Right cardiac atrium (tissue), 5 donors: ENCODE results near the gene COTL1. TPM values are rescaled to one million over a fixed set of nuclear protein-coding genes. Genes with fewer than 3 reads are reported as not detected.

Experiments
- ATAC-seq, 2 donors: fragments of 200-7000 bp; cut with Tn5 transposase; one replicate each; pipeline versions ENCODE4 v1.8.0 to v1.9.1; 2020; ENCODE audit warnings: moderate library complexity in 2 of 2, mild to moderate bottlenecking in 1 of 2
- DNase-seq, 3 donors: peaks; one replicate each; pipeline ENCODE4 v3.0.0-alpha.2; 2020
- H3K27ac ChIP-seq: one replicate; pipeline ENCODE4 v1.5.1; 2013; ENCODE audit warnings: mild to moderate bottlenecking, low read length, control low read depth, moderate library complexity
- H3K27me3 ChIP-seq: one replicate; pipeline ENCODE4 v1.6.1; 2013; ENCODE audit not compliant: control insufficient read depth, insufficient read depth
- H3K4me1 ChIP-seq: one replicate; pipeline ENCODE4 v1.6.1; 2013; ENCODE audit warnings: low read length; ENCODE audit not compliant: control insufficient read depth, insufficient read depth
- H3K4me3 ChIP-seq: one replicate; pipeline ENCODE4 v1.5.1; 2013; ENCODE audit warnings: low read length, control low read depth
- H3K9me3 ChIP-seq: one replicate; pipeline ENCODE4 v1.6.1; 2013; ENCODE audit warnings: low read length; ENCODE audit not compliant: control insufficient read depth
- WGBS: extraction: QIAGEN DNeasy Blood & Tissue Kit; methylation state at CpG from one replicate; pipeline ENCODE4 v1.1.7; 2013; 5-methylcytosine and 5-hydroxymethylcytosine counted together
- intact Hi-C, 4 donors: fragments of 100-400 bp; cut with DNase I; formaldehyde crosslinking; loops; one replicate each; pipeline versions ENCODE4 v1.11.0 to v1.14.0; 2022 to 2023
- long read RNA-seq, 4 donors: library from polyadenylated mRNA; unstranded; transcript quantifications; one replicate each; pipeline ENCODE4 v2.0.0, GENCODE V29; 2020 to 2021
- polyA plus RNA-seq: library from polyadenylated mRNA; stranded (reverse); fragments of 200-250 nt; gene quantifications from one replicate; pipeline ENCODE4 v1.2.3, GENCODE V29; 2013
- total RNA-seq, 4 donors: library from RNA; stranded (reverse); fragmentation: NEBNext Ultra II Directional; extraction: Animal tissue kit (Norgen Biotek cat#: 25700); gene quantifications; one replicate each; pipeline ENCODE4 v1.2.1, GENCODE V29; 2021
- donor health status: healthy with polysubstance abuse.
- donor health status: DM: no; HTN: yes; CAD: no.
- donor health status: DM: no; HTN: no; CAD: no.
- donor health status: DM: no; HTN: yes; CAD: no; lungs with severe emphysema.
- donor health status: DM: yes; HTN: yes; CAD: no.

COTL1 gene
- 10 to 100 TPM; 12.7 to 26.9 (median 23.5) TPM for total RNA-seq
- 11.6 TPM for polyA plus RNA-seq
- long read RNA-seq, donor 1, transcript COTL1-201 (4 exons, 1,843 nt): major isoform, 31 of 50 reads
- long read RNA-seq, donor 1, partial matches to known transcripts: 16 of 50 reads
- long read RNA-seq, donor 1, other reads (novel, unspliced or antisense): 0 of 50 reads
- long read RNA-seq, donor 2, transcript COTL1-201 (4 exons, 1,843 nt): major isoform, 23 of 26 reads
- long read RNA-seq, donor 2, partial matches to known transcripts: 1 of 26 reads
- long read RNA-seq, donor 2, other reads (novel, unspliced or antisense): 2 of 26 reads
- long read RNA-seq, donor 3, transcript COTL1-201 (4 exons, 1,843 nt): major isoform, 90 of 114 reads
- long read RNA-seq, donor 3, partial matches to known transcripts: 12 of 114 reads
- long read RNA-seq, donor 3, other reads (novel, unspliced or antisense): 11 of 114 reads
- long read RNA-seq, donor 4, transcript COTL1-201 (4 exons, 1,843 nt): major isoform, 18 of 23 reads
- long read RNA-seq, donor 4, partial matches to known transcripts: 1 of 23 reads
- long read RNA-seq, donor 4, other reads (novel, unspliced or antisense): 3 of 23 reads

GRCh38 chr16:84617791-84618580 lies at the start of gene COTL1:
Gene COTL1, minus strand, starts transcription at chr16:84618078. Its CDS starts 164 bp downstream, at chr16:84617914.
- DNase-seq (peak; percentile 98 to 99 (median 99)), ATAC-seq (peak; percentile 93 to 94)
- WGBS: under 1% methylated on average over 76 of the region's 76 CpGs
- no peaks in the 10 kb centered on the region for H3K9me3 ChIP-seq
- H3K27ac ChIP-seq: peak within 1 kb of the TSS; percentile 53
- peak within 1 kb of the TSS; percentile 77 for H3K4me3 ChIP-seq
- intact Hi-C loops: no loop called here
- no peaks in the 10 kb centered on the region for H3K4me1 ChIP-seq
- H3K27me3 ChIP-seq: no peaks in the 10 kb centered on the region

GRCh38 chr16:84665843-84666242 lies 48.0 kb upstream of the COTL1 start:
- H3K4me3 ChIP-seq: no peak overlapping the region
- intact Hi-C loops: no loop called here
- H3K27me3 ChIP-seq: no peaks in the 10 kb centered on the region
- WGBS: 92% methylated on average over 7 of the region's 7 CpGs
- DNase-seq (no peak), ATAC-seq (peak in 1 of 2 donors; percentile 7)
- H3K9me3 ChIP-seq: no peaks in the 10 kb centered on the region
- H3K27ac ChIP-seq: no peak overlapping the region
- H3K4me1 ChIP-seq: no peaks in the 10 kb centered on the region

- H3K27me3 ChIP-seq: no peaks in the 10 kb centered on the region
- intact Hi-C loops: no loop called here
- no peaks in the 10 kb centered on the region for H3K4me1 ChIP-seq
- no peak for DNase-seq
- no peaks in the 10 kb centered on the region for H3K9me3 ChIP-seq
- ATAC-seq: no peak
- 87% methylated on average over 2 of the region's 2 CpGs for WGBS
- H3K27ac ChIP-seq: no peak overlapping the region
- no peak overlapping the region for H3K4me3 ChIP-seq
These were observed 47.5 kb upstream of the COTL1 start for GRCh38 chr16:84665359-84665758.

- no peak for DNase-seq
- no peak overlapping the region for H3K27ac ChIP-seq
- no peaks in the 10 kb centered on the region for H3K9me3 ChIP-seq
- intact Hi-C loops: no loop called here
- WGBS: 70% methylated on average over 9 of the region's 9 CpGs
- no peak overlapping the region for H3K4me3 ChIP-seq
- H3K4me1 ChIP-seq: no peaks in the 10 kb centered on the region
- no peaks in the 10 kb centered on the region for H3K27me3 ChIP-seq
- ATAC-seq: no peak
These were observed 45.7 kb upstream of the COTL1 start for GRCh38 chr16:84663433-84664101.

GRCh38 chr16:84662471-84662870 lies 44.6 kb upstream of the COTL1 start:
- no peak overlapping the region for H3K4me3 ChIP-seq
- 93% methylated on average over 9 of the region's 9 CpGs for WGBS
- H3K9me3 ChIP-seq: no peaks in the 10 kb centered on the region
- DNase-seq (no peak), ATAC-seq (no peak)
- no peak overlapping the region for H3K27ac ChIP-seq
- intact Hi-C loops: no loop called here
- no peaks in the 10 kb centered on the region for H3K27me3 ChIP-seq
- H3K4me1 ChIP-seq: no peaks in the 10 kb centered on the region

- Histone ChIP-seq H3K27ac (no peak overlapping the region), H3K4me3 (no peak overlapping the region), H3K9me3 (no peaks in the 10 kb centered on the region), H3K4me1 (no peaks in the 10 kb centered on the region), H3K27me3 (no peaks in the 10 kb centered on the region)
- no peak for DNase-seq
- intact Hi-C loops: no loop called here
- ATAC-seq: peak in 1 of 2 donors; percentile 6
- WGBS: 97% methylated on average over 51 of the region's 51 CpGs
These were observed 43.7 kb upstream of the COTL1 start for GRCh38 chr16:84661418-84662060.

GRCh38 chr16:84660973-84661372 lies 43.1 kb upstream of the COTL1 start:
- DNase-seq (no peak), ATAC-seq (no peak)
- no peaks in the 10 kb centered on the region for H3K9me3 ChIP-seq
- H3K27ac ChIP-seq: no peak overlapping the region
- H3K4me3 ChIP-seq: no peak overlapping the region
- H3K4me1 ChIP-seq: no peaks in the 10 kb centered on the region
- intact Hi-C loops: no loop called here
- 75% methylated on average over 7 of the region's 7 CpGs for WGBS
- H3K27me3 ChIP-seq: no peaks in the 10 kb centered on the region

GRCh38 chr16:84659656-84660300 lies 41.9 kb upstream of the COTL1 start:
- no peak for DNase-seq
- intact Hi-C loops: no loop called here
- Histone ChIP-seq H3K27ac (no peak overlapping the region), H3K27me3 (no peaks in the 10 kb centered on the region), H3K9me3 (no peaks in the 10 kb centered on the region), H3K4me3 (no peak overlapping the region), H3K4me1 (no peaks in the 10 kb centered on the region)
- ATAC-seq: no peak
- 96% methylated on average over 27 of the region's 27 CpGs for WGBS

GRCh38 chr16:84658690-84659089 lies 40.8 kb upstream of the COTL1 start:
- 74% methylated on average over 11 of the region's 11 CpGs for WGBS

GRCh38 chr16:84657229-84657837 lies 39.5 kb upstream of the COTL1 start:
- Histone ChIP-seq H3K27me3 (no peaks in the 10 kb centered on the region), H3K9me3 (no peaks in the 10 kb centered on the region), H3K4me3 (no peak overlapping the region), H3K4me1 (no peaks in the 10 kb centered on the region), H3K27ac (no peak overlapping the region)
- intact Hi-C loops: no loop called here
- peak in 1 of 2 donors; percentile 12 for ATAC-seq
- 97% methylated on average over 50 of the region's 50 CpGs for WGBS
- no peak for DNase-seq

More at GRCh38 chr16:84658690-84659089, 40.8 kb upstream of the COTL1 start:
- H3K27ac ChIP-seq: no peak overlapping the region
- intact Hi-C loops: no loop called here
- H3K4me1 ChIP-seq: no peaks in the 10 kb centered on the region
- H3K9me3 ChIP-seq: no peaks in the 10 kb centered on the region
- no peak overlapping the region for H3K4me3 ChIP-seq
- no peaks in the 10 kb centered on the region for H3K27me3 ChIP-seq
- ATAC-seq (no peak), DNase-seq (no peak)
